IMR-90 (cell line): Measurements from ENCODE around the gene ZNF212. TPM values are rescaled to one million over a fixed set of nuclear protein-coding genes. Genes with fewer than 3 reads are reported as not detected.

ENCODE experiments used
- ATAC-seq: fragments of 200-7000 bp; cut with Tn5 transposase; 2 replicates; pipeline ENCODE4 v1.9.1; 2020; ENCODE audit warnings: low read depth, mild to moderate bottlenecking, moderate library complexity
- BruUV-seq: library from RNA; stranded (reverse); fragments of 400-500 nt; replicated peaks from 2 replicates; lab custom pipeline; 2021; lab: Mats Ljungman, UMichigan
- CTCF ChIA-PET: fragments of 300-600 bp; formaldehyde crosslinking; extraction: SDS; loops from one replicate; lab custom pipeline; 2021; ENCODE audit warnings: antibody characterized with exemption; lab: Yijun Ruan, JAX
- POLR2A ChIA-PET: fragments of 300-600 bp; sonication (Branson Sonifier 250); formaldehyde crosslinking; loops from one replicate; lab custom pipeline; 2022; ENCODE audit warnings: antibody characterized with exemption; ENCODE audit not compliant: unreplicated experiment; lab: Charles Lee
- DNase-seq: peaks from one replicate; pipeline ENCODE4 v3.0.0; 2013
- H2AFZ ChIP-seq: replicated peaks from 2 replicates; pipeline ENCODE3; 2013; ENCODE audit warnings: low read length, mild to moderate bottlenecking; ENCODE audit not compliant: poor library complexity
- H2AK5ac ChIP-seq: 2 replicates; pipeline ENCODE4 v1.6.1; 2013; ENCODE audit warnings: low read depth, low read length, inconsistent platforms
- H2AK9ac ChIP-seq: replicated peaks from 2 replicates; pipeline ENCODE3; 2013; ENCODE audit warnings: mild to moderate bottlenecking, low read depth, low read length, moderate library complexity; ENCODE audit not compliant: poor library complexity
- H2BK120ac ChIP-seq: 2 replicates; pipeline ENCODE4 v1.6.1; 2013; ENCODE audit warnings: low read depth, low read length, inconsistent platforms
- H2BK15ac ChIP-seq: 3 replicates; pipeline ENCODE4 v1.6.1; 2013; ENCODE audit warnings: low read depth, low read length, inconsistent platforms
- H2BK20ac ChIP-seq: 2 replicates; pipeline ENCODE4 v1.6.1; 2013; ENCODE audit warnings: low read depth, mild to moderate bottlenecking, inconsistent platforms, low read length, moderate library complexity
- H2BK5ac ChIP-seq: 2 replicates; pipeline ENCODE4 v1.6.1; 2013; ENCODE audit warnings: mild to moderate bottlenecking, low read depth, low read length, inconsistent platforms; ENCODE audit not compliant: poor library complexity, severe bottlenecking
- H3K14ac ChIP-seq: replicated peaks from 2 replicates; pipeline ENCODE4 v1.6.1; 2013; ENCODE audit warnings: low read depth, low read length, inconsistent platforms
- H3K18ac ChIP-seq: 2 replicates; pipeline ENCODE4 v1.6.1; 2013; ENCODE audit warnings: low read depth, low read length, control low read depth
- H3K23ac ChIP-seq: 2 replicates; pipeline ENCODE4 v1.6.1; 2013; ENCODE audit warnings: low read depth, low read length, inconsistent platforms
- H3K27ac ChIP-seq: 2 replicates; pipeline ENCODE4 v1.5.1; 2013; ENCODE audit warnings: mild to moderate bottlenecking, control low read depth, low read length; ENCODE audit not compliant: insufficient read depth
- H3K27me3 ChIP-seq: 2 replicates; pipeline ENCODE4 v1.6.1; 2013; ENCODE audit warnings: low read length; ENCODE audit not compliant: control insufficient read depth, insufficient read depth
- H3K36me3 ChIP-seq: 2 replicates; pipeline ENCODE4 v1.6.1; 2013; ENCODE audit warnings: low read length, mixed read lengths; ENCODE audit not compliant: control insufficient read depth, insufficient read depth
- H3K4ac ChIP-seq: 2 replicates; pipeline ENCODE4 v1.6.1; 2013; ENCODE audit warnings: low read depth, low read length, inconsistent platforms
- H3K4me1 ChIP-seq: 2 replicates; pipeline ENCODE4 v1.6.1; 2013; ENCODE audit warnings: low read length, mixed read lengths; ENCODE audit not compliant: control insufficient read depth, insufficient read depth
- H3K4me2 ChIP-seq: 2 replicates; pipeline ENCODE4 v1.6.1; 2013; ENCODE audit warnings: low read depth, mild to moderate bottlenecking, control low read depth, low read length, moderate library complexity
- H3K4me3 ChIP-seq: 2 replicates; pipeline ENCODE4 v1.5.1; 2013; ENCODE audit warnings: low read depth, mild to moderate bottlenecking, control low read depth, low read length, moderate library complexity; ENCODE audit not compliant: insufficient read depth
- H3K56ac ChIP-seq: 2 replicates; pipeline ENCODE4 v1.6.1; 2013; ENCODE audit warnings: low read length, inconsistent platforms; ENCODE audit not compliant: insufficient read depth; ENCODE audit errors: extremely low read depth
- H3K79me1 ChIP-seq, 2 experiments: 2 replicates each; pipeline ENCODE4 v1.6.1; 2013; ENCODE audit warnings: low read length in 2 of 2, inconsistent platforms in 1 of 2, low read depth in 1 of 2
- H3K9ac ChIP-seq: 2 replicates; pipeline ENCODE4 v1.6.1; 2013; ENCODE audit warnings: low read depth, low read length, control low read depth
- H3K9me1 ChIP-seq: 2 replicates; pipeline ENCODE4 v1.6.1; 2013; ENCODE audit warnings: low read length, inconsistent platforms; ENCODE audit not compliant: insufficient read depth
- H3K9me3 ChIP-seq: 2 replicates; pipeline ENCODE4 v1.6.1; 2013; ENCODE audit warnings: low read length; ENCODE audit not compliant: control insufficient read depth, insufficient read depth
- H4K20me1 ChIP-seq: 2 replicates; pipeline ENCODE4 v1.6.1; 2013; ENCODE audit warnings: low read length, inconsistent platforms; ENCODE audit not compliant: insufficient read depth
- H4K5ac ChIP-seq: 2 replicates; pipeline ENCODE4 v1.6.1; 2013; ENCODE audit warnings: mild to moderate bottlenecking, low read depth, low read length, control low read depth
- H4K8ac ChIP-seq, 2 experiments: 2 replicates each; pipeline ENCODE4 v1.6.1; 2013; ENCODE audit warnings: low read depth in 2 of 2, low read length in 2 of 2, control low read depth in 1 of 2, inconsistent platforms in 1 of 2
- H4K91ac ChIP-seq: 2 replicates; pipeline ENCODE4 v1.6.1; 2013; ENCODE audit warnings: low read depth, low read length, inconsistent platforms; ENCODE audit not compliant: insufficient read depth
- CEBPB ChIP-seq: IDR thresholded peaks from 2 replicates; pipeline ENCODE4 v1.6.1; 2012; ENCODE audit warnings: low read depth, low read length, improper control_type of control experiment
- FOS ChIP-seq: fragments of 150-350 bp; IDR thresholded peaks from 2 replicates; pipeline ENCODE4 v1.6.1; 2016; ENCODE audit warnings: low read depth, low read length
- WGBS, 2 experiments: methylation state at CpG; one replicate each; pipeline versions ENCODE4 v1.1.5 to v1.1.7; 2013; ENCODE audit warnings: missing lambda C conversion rate in 2 of 2; ENCODE audit not compliant: insufficient read length in 1 of 2; ENCODE audit errors: extremely low coverage in 2 of 2; 5-methylcytosine and 5-hydroxymethylcytosine counted together
- dilution Hi-C: fragments of 300-500 bp; cut with HindIII; formaldehyde crosslinking; loops from one replicate; pipeline ENCODE4 v1.14.3; 2018; ENCODE audit warnings: low sequenced_read_pairs; ENCODE audit not compliant: unreplicated experiment
- in situ Hi-C: fragments of 300-500 bp; cut with MboI; formaldehyde crosslinking; loops from 3 replicates; pipeline ENCODE4 v1.14.3; 2019; ENCODE audit warnings: low sequenced_read_pairs, inconsistent platforms, mixed read lengths
- intact Hi-C: fragments of 100-400 bp; cut with micrococcal nuclease; formaldehyde crosslinking; loops from 2 replicates; pipeline ENCODE4 v1.10.0; 2022
- polyA plus RNA-seq, 3 experiments: library from polyadenylated mRNA; depleted of rRNA; stranded (reverse); fragments of >200 nt; gene quantifications; 2 replicates each; pipeline ENCODE4 v1.2.3, GENCODE V29; 2012; ENCODE audit warnings: low replicate concordance in 1 of 3
- total RNA-seq: library from RNA; depleted of rRNA; stranded (reverse); fragments of >200 nt; gene quantifications from 2 replicates; pipeline ENCODE4 v1.2.3, GENCODE V29; 2012

Gene ZNF212
- total and polyA plus RNA-seq, 2 of the 4 experiments (the other 2 are of a cell fraction) = 3.8 to 5.1 TPM

DNA sequence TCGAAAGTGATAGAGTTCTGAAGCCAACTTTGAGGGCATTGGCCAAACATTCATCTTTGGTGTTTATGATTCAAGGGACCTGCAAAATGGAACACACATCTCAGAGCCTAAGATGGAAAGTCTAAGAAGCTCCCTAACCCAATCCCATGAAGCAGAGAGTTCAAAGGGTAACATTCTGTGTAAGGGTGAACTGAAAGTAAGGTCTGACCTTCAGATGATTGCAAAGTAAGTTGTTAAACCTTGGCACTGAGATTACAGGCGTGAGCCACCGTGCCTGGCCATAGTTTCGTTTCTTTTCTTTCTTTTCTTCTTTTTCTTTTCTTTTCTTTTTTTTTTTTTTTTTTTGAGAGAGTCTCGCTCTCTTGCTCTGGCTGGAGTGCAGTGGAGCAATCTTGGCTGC, 2.2 kb downstream of the ZNF212 start:
- no peak for ATAC-seq
- no peak overlapping the region for H2BK5ac ChIP-seq
- H2AFZ ChIP-seq = no peak overlapping the region
- no peak overlapping the region for H3K27ac ChIP-seq
- H2BK15ac ChIP-seq = no peak overlapping the region
- H3K56ac ChIP-seq = no peak overlapping the region
- no peak for DNase-seq
- ChIA-PET CTCF (no interaction called here), POLR2A (no interaction called here)
- H3K14ac ChIP-seq = no peak overlapping the region
- intact Hi-C loops = no loop called here
- H2BK20ac ChIP-seq = no peak overlapping the region
- H2AK9ac ChIP-seq = no peak overlapping the region
- H3K27me3 ChIP-seq = no peaks in the 10 kb centered on the region
- dilution Hi-C loops = no loop called here
- in situ Hi-C loops = no loop called here
- no peak overlapping the region for H2AK5ac ChIP-seq
- no peak overlapping the region for H3K4me3 ChIP-seq
- H4K20me1 ChIP-seq = 0 out of 2 replicates have a peak, but pooled peaks cover 5% of the 10 kb centered on the region
- no CpG with 5 or more reads among the region's 5 CpGs for WGBS, 2 experiments
- 0 out of 2 replicates have a peak, but pooled peaks cover 2% of the 10 kb centered on the region for H3K9me1 ChIP-seq
- H3K4ac ChIP-seq = no peak overlapping the region
- H2BK120ac ChIP-seq = no peak overlapping the region
- no peak overlapping the region for H3K23ac ChIP-seq
- BruUV-seq = no TSS peak
- no peak overlapping the region for H3K9ac ChIP-seq
- no peaks in the 10 kb centered on the region for H3K36me3 ChIP-seq
- H3K79me1 ChIP-seq = peaks cover 8 to 34% of the 10 kb centered on the region in 2 experiments; a peak in 3 of 4 replicates
- no peak overlapping the region for H3K18ac ChIP-seq
- no peak overlapping the region for H4K8ac ChIP-seq
- H3K4me1 ChIP-seq = peaks cover 7% of the 10 kb centered on the region; the same call in 1 of the 2 replicates
- H4K5ac ChIP-seq = no peak overlapping the region
- no peak overlapping the region for H3K4me2 ChIP-seq
- H3K9me3 ChIP-seq = no peaks in the 10 kb centered on the region; the same call in 1 of the 2 replicates
- no peak overlapping the region for H4K91ac ChIP-seq
- TF ChIP-seq CEBPB (no peak), FOS (no peak)
